K562 (cell line): Measurements from ENCODE around the gene RMP24.

Experiments used
- ATAC-seq: fragments of 200-7000 bp; cut with Tn5 transposase; 3 replicates; pipeline ENCODE4 v1.9.1; 2020; ENCODE audit warnings: moderate library complexity
- BruUV-seq: library from RNA; stranded (reverse); fragments of 400-500 nt; replicated peaks from 2 replicates; lab custom pipeline; 2021; lab: Mats Ljungman, UMichigan
- CTCF ChIA-PET: fragments of 300-600 bp; formaldehyde crosslinking; extraction: SDS; loops from one replicate; lab custom pipeline; 2021; ENCODE audit warnings: low intra/inter-chr PET ratio; lab: Yijun Ruan, JAX
- POLR2A ChIA-PET: fragments of 300-600, 350-650 bp; sonication (Branson Sonifier 250); formaldehyde crosslinking; extraction: SDS; loops from one replicate; lab custom pipeline; 2021; ENCODE audit warnings: antibody characterized with exemption, inconsistent platforms; lab: Yijun Ruan, JAX
- DNase-seq, 4 experiments: peaks; one replicate each; pipeline versions ENCODE4 v3.0.0 to v3.0.0-alpha.2; 2011 to 2018; ENCODE audit warnings: low spot score in 3 of 4, mixed read lengths in 3 of 4; ENCODE audit errors: extremely low read depth in 1 of 4
- FAIRE-seq: peaks from 2 replicates; lab custom pipeline; 2011; peaks lifted over from hg19 to GRCh38; lab: Jason Lieb, UNC
- H2AFZ ChIP-seq: 2 replicates; pipeline ENCODE4 v1.6.0; 2011; ENCODE audit warnings: low read depth, low read length, control low read depth, inconsistent platforms
- H3K27ac ChIP-seq: fragments of 200-600 bp; 3 replicates; pipeline ENCODE4 v1.8.0; 2011; ENCODE audit warnings: low read depth, mild to moderate bottlenecking, control low read depth, inconsistent platforms, low read length, moderate library complexity, mixed read lengths; ENCODE audit errors: extremely low read depth
- H3K27me3 ChIP-seq, 2 experiments: fragments of 300-600 bp in 1 of 2; 2 replicates in 1 of 2; 3 replicates in 1 of 2; pipeline versions ENCODE4 v1.6.0 to v1.8.0; 2011; ENCODE audit warnings: inconsistent platforms in 2 of 2, low read length in 2 of 2, mild to moderate bottlenecking in 1 of 2, mixed read lengths in 1 of 2, moderate library complexity in 1 of 2; ENCODE audit not compliant: control insufficient read depth in 2 of 2, insufficient read depth in 2 of 2
- H3K36me3 ChIP-seq: fragments of 300-600 bp; 3 replicates; pipeline ENCODE4 v1.8.0; 2011; ENCODE audit warnings: mild to moderate bottlenecking, low read length, inconsistent platforms; ENCODE audit not compliant: control insufficient read depth, insufficient read depth
- H3K4me1 ChIP-seq, 2 experiments: fragments of 200-600 bp in 1 of 2; replicated peaks in 1 of 2; 2 replicates in 1 of 2; 3 replicates in 1 of 2; pipeline versions ENCODE4 v1.5.1 to v1.8.0; 2011; ENCODE audit warnings: inconsistent platforms in 2 of 2, low read length in 2 of 2, mild to moderate bottlenecking in 1 of 2, mixed read lengths in 1 of 2, moderate library complexity in 1 of 2; ENCODE audit not compliant: control insufficient read depth in 2 of 2, insufficient read depth in 2 of 2
- H3K4me2 ChIP-seq: 2 replicates; pipeline ENCODE4 v1.6.1; 2011; ENCODE audit warnings: low read length, control low read depth, inconsistent platforms, mixed read lengths; ENCODE audit not compliant: insufficient read depth
- H3K4me3 ChIP-seq: fragments of 200-600 bp; sonication (generic), shearing (Covaris generic); 2 replicates; pipeline ENCODE4 v1.5.1; 2016; ENCODE audit warnings: control low read depth, inconsistent platforms
- H3K79me2 ChIP-seq: fragments of 200-600 bp; 3 replicates; pipeline ENCODE4 v1.8.0; 2011; ENCODE audit warnings: low read length, inconsistent platforms; ENCODE audit not compliant: control insufficient read depth, insufficient read depth
- H3K9ac ChIP-seq, 2 experiments: 2 replicates each; pipeline versions ENCODE4 v1.6.0 to v1.6.1; 2011; ENCODE audit warnings: low read depth in 2 of 2, low read length in 2 of 2, control low read depth in 1 of 2, inconsistent platforms in 1 of 2, mild to moderate bottlenecking in 1 of 2, mixed read lengths in 1 of 2; ENCODE audit not compliant: insufficient read depth in 1 of 2
- H3K9me1 ChIP-seq: one replicate; pipeline ENCODE4 v1.6.0; 2011; ENCODE audit warnings: inconsistent platforms, mild to moderate bottlenecking, low read length, moderate library complexity; ENCODE audit not compliant: control insufficient read depth, insufficient read depth
- H3K9me3 ChIP-seq: replicated peaks from 2 replicates; pipeline ENCODE4 v1.5.1; 2011; ENCODE audit warnings: low read depth, low read length, inconsistent platforms; ENCODE audit not compliant: control insufficient read depth, insufficient read depth
- H4K20me1 ChIP-seq: replicated peaks from 2 replicates; pipeline ENCODE4 v1.6.1; 2011; ENCODE audit warnings: low read length, inconsistent platforms, mixed read lengths; ENCODE audit not compliant: control insufficient read depth, insufficient read depth
- ARID2 ChIP-seq: fragments of 450-650 bp; IDR thresholded peaks from 2 replicates; pipeline ENCODE4 v1.6.1; 2017; ENCODE audit warnings: antibody characterized with exemption, mild to moderate bottlenecking
- CREB3L1 ChIP-seq: fragments of 450-650 bp; IDR thresholded peaks from 2 replicates; pipeline ENCODE4 v1.6.1; 2014; ENCODE audit warnings: low read depth, mild to moderate bottlenecking, moderate library complexity, borderline replicate concordance
- GTF2A2 ChIP-seq: IDR thresholded peaks from 2 replicates; pipeline ENCODE4 v1.6.1; 2016; ENCODE audit warnings: mild to moderate bottlenecking, missing genetic modification characterization, missing compliant biosample characterization
- L3MBTL2 ChIP-seq: fragments of 450-650 bp; IDR thresholded peaks from 2 replicates; pipeline ENCODE4 v1.6.1; 2016; ENCODE audit warnings: mild to moderate bottlenecking, moderate library complexity
- MIER1 ChIP-seq: fragments of 450-650 bp; IDR thresholded peaks from 2 replicates; pipeline ENCODE4 v1.6.1; 2016; ENCODE audit warnings: antibody characterized with exemption, mild to moderate bottlenecking, low read depth
- NCOA6 ChIP-seq: fragments of 450-650 bp; IDR thresholded peaks from 2 replicates; pipeline ENCODE4 v1.6.1; 2017; ENCODE audit warnings: mild to moderate bottlenecking
- NUFIP1 ChIP-seq: fragments of 450-650 bp; IDR thresholded peaks from 2 replicates; pipeline ENCODE4 v1.6.1; 2018; ENCODE audit not compliant: partially characterized antibody
- PRPF4 ChIP-seq: fragments of 200-400 bp; formaldehyde crosslinking; IDR thresholded peaks from one replicate; pipeline ENCODE4 v1.6.1; 2017; ENCODE audit warnings: low read length, low read depth, mild to moderate bottlenecking; ENCODE audit not compliant: insufficient read depth, poor library complexity, severe bottlenecking
- RBM14 ChIP-seq: fragments of 200-400 bp; formaldehyde crosslinking; IDR thresholded peaks from 2 replicates; pipeline ENCODE4 v1.6.1; 2018; ENCODE audit warnings: low read depth, mild to moderate bottlenecking, low read length, moderate library complexity, borderline replicate concordance; ENCODE audit not compliant: insufficient read depth
- RBM15 ChIP-seq: fragments of 200-400 bp; formaldehyde crosslinking; IDR thresholded peaks from 2 replicates; pipeline ENCODE4 v1.6.1; 2018; ENCODE audit warnings: mild to moderate bottlenecking, low read length, moderate library complexity; ENCODE audit not compliant: insufficient read depth
- RUNX1 ChIP-seq: sonication (generic); IDR thresholded peaks from 2 replicates; pipeline ENCODE4 v1.6.1; 2016; ENCODE audit warnings: antibody characterized with exemption, low read depth
- SIRT6 ChIP-seq: IDR thresholded peaks from one replicate; pipeline ENCODE4 v1.6.1; 2012; ENCODE audit warnings: low read depth, mild to moderate bottlenecking, control low read depth, inconsistent platforms, low read length, moderate library complexity
- SMARCA4 ChIP-seq: fragments of 450-650 bp; IDR thresholded peaks from 2 replicates; pipeline ENCODE4 v1.6.1; 2016
- TFAM ChIP-seq: fragments of 250-450 bp; sonication (Bioruptor Pico); conservative IDR thresholded peaks from 2 replicates; pipeline ENCODE4 v1.5.0; 2021; ENCODE audit warnings: mild to moderate bottlenecking, moderate library complexity
- ZBED1 ChIP-seq: IDR thresholded peaks from 2 replicates; pipeline ENCODE4 v1.6.1; 2014
- ZNF197 ChIP-seq: fragments of 200-800 bp; sonication (Bioruptor generic); IDR thresholded peaks from 2 replicates; pipeline ENCODE4 v1.6.1; 2016; ENCODE audit warnings: low read depth, missing genetic modification characterization, missing compliant biosample characterization
- ZNF311 ChIP-seq: fragments of 250-450 bp; sonication (Bioruptor Pico); IDR thresholded peaks from 2 replicates; pipeline ENCODE4 v1.4.0; 2020; ENCODE audit warnings: mild to moderate bottlenecking, moderate library complexity
- WGBS: fragments of 100-300 bp; shearing (Covaris generic); methylation state at CpG from one replicate; pipeline ENCODE4 v1.1.6; 2016; ENCODE audit warnings: low coverage, mixed read lengths; ENCODE audit not compliant: insufficient coverage; ENCODE audit errors: missing lambda C conversion rate; 5-methylcytosine and 5-hydroxymethylcytosine counted together
- in situ Hi-C: fragments of 300-500 bp; cut with MboI; formaldehyde crosslinking; loops from 4 replicates; pipeline ENCODE4 v1.15.0; 2018; ENCODE audit warnings: inconsistent platforms, mixed read lengths
- intact Hi-C: fragments of 100-400 bp; cut with micrococcal nuclease; formaldehyde crosslinking; loops from 2 replicates; pipeline ENCODE4 v1.14.2; 2022
- TF ChIP-seq, protein P1 (sequence below), 2 experiments: fragments of 250-450 bp in 1 of 2; fragments of 450-650 bp in 1 of 2; sonication (Bioruptor Pico) in 1 of 2; IDR thresholded peaks; 2 replicates each; pipeline versions ENCODE4 v1.6.1 to v1.8.0; 2016 to 2021; ENCODE audit warnings: mild to moderate bottlenecking in 2 of 2, moderate library complexity in 2 of 2, missing compliant biosample characterization in 1 of 2, missing genetic modification characterization in 1 of 2
- TF ChIP-seq, protein P2 (sequence below): fragments of 250-450 bp; sonication (Bioruptor Pico); IDR thresholded peaks from 2 replicates; pipeline ENCODE4 v1.8.0; 2022; ENCODE audit warnings: moderate library complexity, mild to moderate bottlenecking, inconsistent platforms

Gene RMP24

GRCh38 chr18:35972197-35973000 lies at the start of gene RMP24:
RMP24 (plus strand) TSS chr18:35972679.
- peaks cover 38% of the 10 kb centered on the region for H3K36me3 ChIP-seq
- H2AFZ ChIP-seq: peak within 1 kb of the TSS; percentile 98
- ATAC-seq: peak; percentile 96
- peak within 1 kb of the TSS; percentile 91 for H3K4me2 ChIP-seq
- peak; percentile 76 for FAIRE-seq
- intact Hi-C loops (loop anchor here (2.0 kb wide), 1 partner anchor 156 kb away; the partner anchor contains the start of genes ELP2 and SLC39A6), in situ Hi-C loops (no loop called here)
- CTCF ChIA-PET: no interaction called here
- H3K27ac ChIP-seq: peak within 1 kb of the TSS; percentile 81
- H3K9me1 ChIP-seq: no peaks in the 10 kb centered on the region
- H3K9me3 ChIP-seq: no peaks in the 10 kb centered on the region
- H3K4me3 ChIP-seq: peak within 1 kb of the TSS; percentile 87
- H3K4me1 ChIP-seq: peaks cover 11 to 13% of the 10 kb centered on the region in 2 experiments; a peak in 2 of 5 replicates
- no TSS peak for BruUV-seq
- H3K9ac ChIP-seq: peak within 1 kb of the TSS; percentile 93
- DNase-seq: peak; percentile 96 to 99 (median 97)
- H3K79me2 ChIP-seq: peaks cover 28% of the 10 kb centered on the region
- H3K27me3 ChIP-seq: no peaks in the 10 kb centered on the region; a peak in 1 of 5 replicates
- POLR2A ChIA-PET: interaction anchor here (0.6 to 1.9 kb wide), 12 partner anchors 8 to 431 kb away, joined by 3 to 8 read pairs (median 3); no protein-coding TSS in a partner anchor
- H4K20me1 ChIP-seq: no peaks in the 10 kb centered on the region
- WGBS: under 1% methylated on average over 43 of the region's 73 CpGs
- TF ChIP-seq ZNF197 (CRISPR knock-in tag): no peak
- TF ChIP-seq, protein P1, sequence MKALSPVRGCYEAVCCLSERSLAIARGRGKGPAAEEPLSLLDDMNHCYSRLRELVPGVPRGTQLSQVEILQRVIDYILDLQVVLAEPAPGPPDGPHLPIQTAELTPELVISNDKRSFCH (CRISPR knock-in tag; IDR thresholded peaks at IDR 0.05): no peak
- TF ChIP-seq, protein P1 (tag; IDR thresholded peaks at IDR 0.05): no peak
- TF ChIP-seq ZBED1: peak; percentile 66; the same call in 1 of the 2 replicates
- TF ChIP-seq RBM15: no peak
- TF ChIP-seq, protein P2, sequence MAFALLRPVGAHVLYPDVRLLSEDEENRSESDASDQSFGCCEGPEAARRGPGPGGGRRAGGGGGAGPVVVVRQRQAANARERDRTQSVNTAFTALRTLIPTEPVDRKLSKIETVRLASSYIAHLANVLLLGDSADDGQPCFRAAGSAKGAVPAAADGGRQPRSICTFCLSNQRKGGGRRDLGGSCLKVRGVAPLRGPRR (CRISPR knock-in tag): no peak
- peak; percentile 74 for TF ChIP-seq L3MBTL2
- no peak for TF ChIP-seq CREB3L1
- no peak for TF ChIP-seq NUFIP1
- 0 out of 2 replicates have a peak, but pooled peaks have one; percentile 44 for TF ChIP-seq GTF2A2
- TF ChIP-seq ARID2: no peak
- no peak for TF ChIP-seq SMARCA4
- TF ChIP-seq MIER1: no peak
- no peak for TF ChIP-seq ZNF311 (CRISPR knock-in tag)
- no peak for TF ChIP-seq NCOA6
- no peak for TF ChIP-seq PRPF4
- TF ChIP-seq SIRT6: no peak
- peak; percentile 28; the same call in 1 of the 2 replicates for TF ChIP-seq RUNX1
- TF ChIP-seq RBM14: no peak
- TF ChIP-seq TFAM (CRISPR knock-in tag): no peak
